ENCODE data around the gene PRDM5.

GRCh38 chr4:120918788-120919187, 3.7 kb downstream of the PRDM5 start:
- no peak for TF ChIP-seq CTCF (IDR thresholded peaks at IDR 0.05)
- no peak for TF ChIP-seq POLR2A (IDR thresholded peaks at IDR 0.05)
